Natural killer cell (primary cell): Measurements from ENCODE around the gene C6orf163. TPM values are rescaled to one million over a fixed set of nuclear protein-coding genes. Genes with fewer than 3 reads are reported as not detected.

ENCODE experiments used
- ATAC-seq, 3 donors: fragments of 150-1000 bp in 2 of 3; fragments of 200-7000 bp in 1 of 3; cut with Tn5 transposase; 1 replicate in 1 of 3; 2 replicates in 2 of 3; pipeline ENCODE4 v1.10.0; 2021; ENCODE audit warnings: mild to moderate bottlenecking in 2 of 3, moderate library complexity in 2 of 3
- DNase-seq, 2 donors: peaks; one replicate each; pipeline versions ENCODE4 v3.0.0 to v3.0.0-alpha.2; 2013 to 2021; ENCODE audit warnings: mixed read lengths in 1 of 2
- H3K27ac ChIP-seq: one replicate; pipeline ENCODE4 v1.5.1; 2013; ENCODE audit warnings: mild to moderate bottlenecking, low read length
- H3K27me3 ChIP-seq: one replicate; pipeline ENCODE4 v1.6.1; 2013; ENCODE audit warnings: low read length; ENCODE audit not compliant: control insufficient read depth, insufficient read depth
- H3K36me3 ChIP-seq: one replicate; pipeline ENCODE4 v1.6.1; 2013; ENCODE audit warnings: low read length; ENCODE audit not compliant: control insufficient read depth, insufficient read depth
- H3K4me1 ChIP-seq: one replicate; pipeline ENCODE4 v1.6.1; 2013; ENCODE audit warnings: low read length; ENCODE audit not compliant: control insufficient read depth, insufficient read depth
- H3K4me3 ChIP-seq: one replicate; pipeline ENCODE4 v1.5.1; 2013; ENCODE audit warnings: low read length
- H3K9me3 ChIP-seq: one replicate; pipeline ENCODE4 v1.6.1; 2013; ENCODE audit warnings: low read length; ENCODE audit not compliant: control insufficient read depth, insufficient read depth
- H3K27ac Mint-ChIP-seq, 2 donors: one replicate each; pipeline ENCODE4 v1.8.0; 2022; ENCODE audit warnings: mild to moderate bottlenecking in 2 of 2, mixed read lengths in 2 of 2, moderate library complexity in 1 of 2
- H3K27me3 Mint-ChIP-seq, 2 donors: one replicate each; pipeline ENCODE4 v1.8.0; 2022; ENCODE audit warnings: low read depth in 2 of 2, mixed read lengths in 2 of 2
- H3K36me3 Mint-ChIP-seq: one replicate; pipeline ENCODE4 v1.8.0; 2022; ENCODE audit warnings: mixed read lengths
- H3K4me1 Mint-ChIP-seq, 2 donors: one replicate each; pipeline ENCODE4 v1.8.0; 2022; ENCODE audit warnings: mixed read lengths in 2 of 2
- H3K4me3 Mint-ChIP-seq: one replicate; pipeline ENCODE4 v1.8.0; 2022; ENCODE audit warnings: mild to moderate bottlenecking, moderate library complexity, mixed read lengths
- H3K9me3 Mint-ChIP-seq, 2 donors: one replicate each; pipeline ENCODE4 v1.8.0; 2022; ENCODE audit warnings: mixed read lengths in 2 of 2
- WGBS: methylation state at CpG from one replicate; pipeline ENCODE4 v1.1.7; 2013; ENCODE audit warnings: missing lambda C conversion rate; ENCODE audit not compliant: insufficient coverage; 5-methylcytosine and 5-hydroxymethylcytosine counted together
- intact Hi-C: fragments of 100-400 bp; cut with micrococcal nuclease; formaldehyde crosslinking; loops from one replicate; pipeline ENCODE4 v1.14.2; 2022
- total RNA-seq, 4 donors: library from RNA; stranded (reverse); fragments of 120-200 nt in 1 of 4; gene quantifications; one replicate each; pipeline versions ENCODE4 v1.2.3 to v1.2.4, GENCODE V29; 2013 to 2022
- TF ChIP-seq, protein P1 (sequence below): fragments of 200-600 bp; IDR thresholded peaks from one replicate; pipeline ENCODE4 v1.8.0; 2022; ENCODE audit warnings: antibody characterized with exemption

Gene C6orf163
- total RNA-seq, 3 donors from 2014 or later (not counting 1 experiment from before 2014, with no cell fraction given), result 1.8 to 3.2 (median 2.3) TPM

DNA sequence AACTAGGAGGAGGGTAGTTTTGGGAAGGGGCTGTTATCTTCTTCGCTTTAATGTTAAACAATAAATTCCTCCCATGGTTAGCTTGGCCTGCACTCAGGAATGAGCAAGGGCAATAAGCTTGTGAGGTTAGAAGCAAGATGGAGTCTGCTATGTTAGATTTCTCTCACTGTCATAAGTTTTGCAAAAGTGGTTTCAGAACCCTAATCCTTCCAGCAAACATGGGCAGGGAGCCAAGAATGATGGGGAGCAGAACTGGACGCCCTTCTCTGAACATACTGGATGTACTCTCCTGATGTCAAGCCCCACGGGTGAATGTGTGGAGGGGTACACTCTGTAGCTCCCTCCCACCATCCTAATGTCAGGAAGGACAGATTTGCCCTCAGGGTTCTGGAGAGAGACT, 22.3 kb downstream of the C6orf163 start:
- Histone ChIP-seq H3K36me3 (no peaks in the 10 kb centered on the region), H3K27me3 (no peaks in the 10 kb centered on the region), H3K27ac (no peak overlapping the region), H3K9me3 (no peaks in the 10 kb centered on the region), H3K4me3 (no peak overlapping the region), H3K4me1 (no peaks in the 10 kb centered on the region)
- no peak overlapping the region for H3K4me3 Mint-ChIP-seq
- H3K27ac Mint-ChIP-seq, result no peak overlapping the region
- no peaks in the 10 kb centered on the region for H3K9me3 Mint-ChIP-seq
- intact Hi-C loops, result no loop called here
- H3K4me1 Mint-ChIP-seq, result no peaks in the 10 kb centered on the region
- ATAC-seq (no peak), DNase-seq (no peak)
- no peaks in the 10 kb centered on the region for H3K27me3 Mint-ChIP-seq
- peaks cover 7% of the 10 kb centered on the region for H3K36me3 Mint-ChIP-seq
- 90% methylated on average over 2 of the region's 3 CpGs for WGBS
- TF ChIP-seq, protein P1, sequence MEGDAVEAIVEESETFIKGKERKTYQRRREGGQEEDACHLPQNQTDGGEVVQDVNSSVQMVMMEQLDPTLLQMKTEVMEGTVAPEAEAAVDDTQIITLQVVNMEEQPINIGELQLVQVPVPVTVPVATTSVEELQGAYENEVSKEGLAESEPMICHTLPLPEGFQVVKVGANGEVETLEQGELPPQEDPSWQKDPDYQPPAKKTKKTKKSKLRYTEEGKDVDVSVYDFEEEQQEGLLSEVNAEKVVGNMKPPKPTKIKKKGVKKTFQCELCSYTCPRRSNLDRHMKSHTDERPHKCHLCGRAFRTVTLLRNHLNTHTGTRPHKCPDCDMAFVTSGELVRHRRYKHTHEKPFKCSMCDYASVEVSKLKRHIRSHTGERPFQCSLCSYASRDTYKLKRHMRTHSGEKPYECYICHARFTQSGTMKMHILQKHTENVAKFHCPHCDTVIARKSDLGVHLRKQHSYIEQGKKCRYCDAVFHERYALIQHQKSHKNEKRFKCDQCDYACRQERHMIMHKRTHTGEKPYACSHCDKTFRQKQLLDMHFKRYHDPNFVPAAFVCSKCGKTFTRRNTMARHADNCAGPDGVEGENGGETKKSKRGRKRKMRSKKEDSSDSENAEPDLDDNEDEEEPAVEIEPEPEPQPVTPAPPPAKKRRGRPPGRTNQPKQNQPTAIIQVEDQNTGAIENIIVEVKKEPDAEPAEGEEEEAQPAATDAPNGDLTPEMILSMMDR, result no peak

DNA sequence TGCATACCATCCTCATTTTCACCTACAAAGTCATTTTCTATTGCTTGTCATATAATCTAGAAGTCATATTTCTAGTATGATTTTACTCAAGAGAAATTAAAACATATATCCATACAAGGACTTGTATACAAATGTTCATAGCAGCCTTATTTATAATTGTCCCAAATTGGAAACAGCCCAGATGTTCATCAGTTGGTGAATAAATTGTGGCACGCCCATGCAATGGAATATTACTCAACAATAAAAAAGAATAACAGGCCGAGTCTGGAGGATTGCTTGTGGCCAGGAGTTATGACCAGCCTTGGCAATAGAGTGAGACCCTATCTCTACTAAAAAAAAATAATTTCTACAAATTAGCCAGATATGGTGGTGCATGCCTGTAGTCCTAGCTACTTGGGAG, 28.8 kb downstream of the C6orf163 start:
- Mint-ChIP-seq H3K36me3 (no peaks in the 10 kb centered on the region), H3K4me1 (no peaks in the 10 kb centered on the region), H3K9me3 (no peaks in the 10 kb centered on the region), H3K27me3 (no peaks in the 10 kb centered on the region), H3K4me3 (no peak overlapping the region), H3K27ac (no peak overlapping the region)
- TF ChIP-seq, protein P1, result no peak
- no peak for ATAC-seq
- no peak overlapping the region for H3K4me3 ChIP-seq
- no peaks in the 10 kb centered on the region for H3K9me3 ChIP-seq
- H3K4me1 ChIP-seq, result no peaks in the 10 kb centered on the region
- no peaks in the 10 kb centered on the region for H3K36me3 ChIP-seq
- intact Hi-C loops, result no loop called here
- H3K27ac ChIP-seq, result no peak overlapping the region
- DNase-seq, result no peak
- no peaks in the 10 kb centered on the region for H3K27me3 ChIP-seq
- 100% methylated on average over 1 of the region's 2 CpGs for WGBS

GRCh38 chr6:87375315-87375714, 30.7 kb downstream of the C6orf163 start:
- no peak for ATAC-seq
- H3K9me3 ChIP-seq, result no peaks in the 10 kb centered on the region
- H3K4me3 Mint-ChIP-seq, result no peak overlapping the region
- no peaks in the 10 kb centered on the region for H3K4me1 Mint-ChIP-seq
- H3K27ac Mint-ChIP-seq, result no peak overlapping the region
- WGBS, result 84% methylated on average over 2 of the region's 2 CpGs
- no peaks in the 10 kb centered on the region for H3K9me3 Mint-ChIP-seq
- no peak for DNase-seq
- no peaks in the 10 kb centered on the region for H3K27me3 Mint-ChIP-seq
- H3K4me3 ChIP-seq, result no peak overlapping the region
- intact Hi-C loops, result no loop called here
- no peaks in the 10 kb centered on the region for H3K36me3 Mint-ChIP-seq
- TF ChIP-seq, protein P1, result no peak
- no peaks in the 10 kb centered on the region for H3K36me3 ChIP-seq
- H3K4me1 ChIP-seq, result no peaks in the 10 kb centered on the region
- no peak overlapping the region for H3K27ac ChIP-seq
- no peaks in the 10 kb centered on the region for H3K27me3 ChIP-seq

GRCh38 chr6:87376643-87377042, 32.0 kb downstream of the C6orf163 start:
- H3K9me3 ChIP-seq, result no peaks in the 10 kb centered on the region
- intact Hi-C loops, result no loop called here
- no peaks in the 10 kb centered on the region for H3K27me3 Mint-ChIP-seq
- H3K4me3 Mint-ChIP-seq, result no peak overlapping the region
- no peaks in the 10 kb centered on the region for H3K36me3 ChIP-seq
- no peak overlapping the region for H3K27ac Mint-ChIP-seq
- no peak overlapping the region for H3K4me3 ChIP-seq
- no peak for DNase-seq
- TF ChIP-seq, protein P1, result no peak
- 100% methylated on average over 1 of the region's 2 CpGs for WGBS
- ATAC-seq, result no peak
- no peaks in the 10 kb centered on the region for H3K9me3 Mint-ChIP-seq
- H3K27ac ChIP-seq, result no peak overlapping the region
- H3K4me1 Mint-ChIP-seq, result no peaks in the 10 kb centered on the region
- H3K36me3 Mint-ChIP-seq, result no peaks in the 10 kb centered on the region
- no peaks in the 10 kb centered on the region for H3K27me3 ChIP-seq
- no peaks in the 10 kb centered on the region for H3K4me1 ChIP-seq
